HCT116 (cell line): ENCODE measurements around the gene GPSM3. TPM values are rescaled to one million over a fixed set of nuclear protein-coding genes. Genes with fewer than 3 reads are reported as not detected.

ENCODE experiments used
- ATAC-seq: fragments of 200-7000 bp; cut with Tn5 transposase; 2 replicates; pipeline ENCODE4 v1.9.1; 2020; ENCODE audit warnings: mild to moderate bottlenecking, moderate library complexity
- BruUV-seq: library from RNA; stranded (reverse); fragments of 400-500 nt; replicated peaks from 2 replicates; lab custom pipeline; 2021; lab: Mats Ljungman, UMichigan
- CTCF ChIA-PET: fragments of 300-600 bp; sonication (Branson Sonifier 250); formaldehyde crosslinking; loops from one replicate; lab custom pipeline; 2021; ENCODE audit warnings: antibody characterized with exemption; lab: Charles Lee
- POLR2A ChIA-PET: fragments of 300-600, 350-600 bp; sonication (Branson Sonifier 250); formaldehyde crosslinking; loops from one replicate; lab custom pipeline; 2021; ENCODE audit warnings: antibody characterized with exemption; lab: Charles Lee
- RAD21 ChIA-PET, 2 experiments: fragments of 300-600 bp; sonication (Branson Sonifier 250); formaldehyde crosslinking; loops; one replicate each; lab custom pipeline; 2023; ENCODE audit warnings: low total read pairs in 2 of 2; ENCODE audit not compliant: uncharacterized antibody in 2 of 2, unreplicated experiment in 2 of 2, low non-redundant PET in 1 of 2; lab: Charles Lee
- DNase-seq: peaks from one replicate; pipeline ENCODE4 v3.0.0-alpha.2; 2010; ENCODE audit warnings: low read depth, low spot score
- H2AFZ ChIP-seq: fragments of 200-600 bp; shearing (Covaris generic), sonication (generic); 2 replicates; pipeline ENCODE4 v1.6.1; 2017; ENCODE audit warnings: low read depth, mixed run types, mixed read lengths, antibody characterized with exemption, low read length; ENCODE audit not compliant: poor library complexity, severe bottlenecking
- H3K27ac ChIP-seq: 2 replicates; pipeline ENCODE4 v1.5.1; 2012; ENCODE audit warnings: low read depth, low read length
- H3K27me3 ChIP-seq: fragments of 200-600 bp; sonication (generic); 2 replicates; pipeline ENCODE4 v1.6.1; 2016; ENCODE audit warnings: mixed run types, low read length, mixed read lengths; ENCODE audit not compliant: insufficient read depth
- H3K36me3 ChIP-seq, 2 experiments: fragments of 200-500 bp in 1 of 2; fragments of 200-600 bp in 1 of 2; sonication (Bioruptor generic) in 1 of 2; sonication (generic) in 1 of 2; 2 replicates each; pipeline versions ENCODE4 v1.5.1 to v1.6.1; 2014 to 2016; ENCODE audit warnings: low read length in 2 of 2, inconsistent platforms in 1 of 2, mixed read lengths in 1 of 2, mixed run types in 1 of 2; ENCODE audit not compliant: insufficient read depth in 2 of 2, control insufficient read depth in 1 of 2
- H3K4me1 ChIP-seq, 2 experiments: fragments of 200-600 bp in 1 of 2; sonication (generic) in 1 of 2; 2 replicates each; pipeline versions ENCODE4 v1.5.1 to v1.6.1; 2012 to 2017; ENCODE audit warnings: low read length in 2 of 2, inconsistent platforms in 1 of 2, mild to moderate bottlenecking in 1 of 2, mixed read lengths in 1 of 2, mixed run types in 1 of 2, moderate library complexity in 1 of 2; ENCODE audit not compliant: insufficient read depth in 2 of 2, control insufficient read depth in 1 of 2
- H3K4me2 ChIP-seq: fragments of 200-600 bp; sonication (generic); 2 replicates; pipeline ENCODE4 v1.6.1; 2017; ENCODE audit warnings: mixed run types, low read length, mixed read lengths
- H3K4me3 ChIP-seq, 2 experiments: fragments of 200-600 bp in 1 of 2; sonication (generic) in 1 of 2; replicated peaks in 1 of 2; 2 replicates each; pipeline ENCODE4 v1.5.1; 2011 to 2016; ENCODE audit warnings: low read length in 2 of 2, control low read depth in 1 of 2, low read depth in 1 of 2, mild to moderate bottlenecking in 1 of 2, mixed read lengths in 1 of 2, mixed run types in 1 of 2
- H3K79me2 ChIP-seq: fragments of 200-600 bp; sonication (generic); 2 replicates; pipeline ENCODE4 v1.6.1; 2017; ENCODE audit warnings: mild to moderate bottlenecking, mixed run types, low read length, moderate library complexity, mixed read lengths; ENCODE audit not compliant: insufficient read depth
- H3K9ac ChIP-seq: fragments of 200-600 bp; sonication (generic); 2 replicates; pipeline ENCODE4 v1.6.1; 2016; ENCODE audit warnings: low read length, mixed read lengths
- H3K9me2 ChIP-seq: fragments of 200-600 bp; sonication (generic), shearing (Covaris generic); 2 replicates; pipeline ENCODE4 v1.6.1; 2017; ENCODE audit warnings: mixed run types, mild to moderate bottlenecking, moderate library complexity; ENCODE audit not compliant: insufficient read depth
- H3K9me3 ChIP-seq, 2 experiments: fragments of 200-500 bp in 1 of 2; fragments of 200-600 bp in 1 of 2; sonication (Bioruptor generic) in 1 of 2; sonication (generic) in 1 of 2; 2 replicates each; pipeline ENCODE4 v1.6.1; 2014 to 2017; ENCODE audit warnings: low read length in 2 of 2, mixed read lengths in 2 of 2, inconsistent platforms in 1 of 2, low read depth in 1 of 2, mild to moderate bottlenecking in 1 of 2, mixed run types in 1 of 2, moderate library complexity in 1 of 2; ENCODE audit not compliant: control insufficient read depth in 1 of 2, insufficient read depth in 1 of 2
- H4K20me1 ChIP-seq: fragments of 200-600 bp; sonication (generic), shearing (Covaris generic); 2 replicates; pipeline ENCODE4 v1.6.1; 2017; ENCODE audit warnings: mixed run types, mild to moderate bottlenecking, moderate library complexity; ENCODE audit not compliant: insufficient read depth
- CBX3 ChIP-seq: IDR thresholded peaks from 2 replicates; pipeline ENCODE4 v1.6.1; 2012; ENCODE audit warnings: low read depth
- CEBPB ChIP-seq: IDR thresholded peaks from 2 replicates; pipeline ENCODE4 v1.6.1; 2012; ENCODE audit warnings: low read depth
- EGR1 ChIP-seq: IDR thresholded peaks from 2 replicates; pipeline ENCODE4 v1.6.1; 2012; ENCODE audit warnings: low read depth
- EZH2 ChIP-seq: fragments of 200-600 bp; sonication (generic); IDR thresholded peaks from 2 replicates; pipeline ENCODE4 v1.6.1; 2017; ENCODE audit warnings: antibody characterized with exemption, mixed run types
- EZH2phosphoT487 ChIP-seq: fragments of 200-600 bp; IDR thresholded peaks from 2 replicates; pipeline ENCODE4 v1.6.1; 2018; ENCODE audit warnings: antibody characterized with exemption, borderline replicate concordance
- FOSL1 ChIP-seq: IDR thresholded peaks from 2 replicates; pipeline ENCODE4 v1.6.1; 2012; ENCODE audit warnings: low read depth
- JUND ChIP-seq: IDR thresholded peaks from 2 replicates; pipeline ENCODE4 v1.6.1; 2012
- MAX ChIP-seq: IDR thresholded peaks from 2 replicates; pipeline ENCODE4 v1.6.1; 2012
- POLR2A ChIP-seq: IDR thresholded peaks from 2 replicates; pipeline ENCODE4 v1.7.0; 2011; ENCODE audit warnings: borderline replicate concordance; ENCODE audit not compliant: insufficient read depth, insufficient read length; ENCODE audit errors: extremely low read depth
- POLR2AphosphoS5 ChIP-seq: IDR thresholded peaks from 2 replicates; pipeline ENCODE4 v1.6.1; 2011; ENCODE audit warnings: mild to moderate bottlenecking, low read depth, low read length, moderate library complexity
- RAD21 ChIP-seq: IDR thresholded peaks from 2 replicates; pipeline ENCODE4 v1.6.1; 2012; ENCODE audit warnings: low read depth, mild to moderate bottlenecking
- SP1 ChIP-seq: IDR thresholded peaks from 2 replicates; pipeline ENCODE4 v1.6.1; 2012; ENCODE audit warnings: low read depth
- TCF7L2 ChIP-seq: IDR thresholded peaks from 2 replicates; pipeline ENCODE4 v1.7.0; 2011; ENCODE audit warnings: borderline replicate concordance, inconsistent platforms; ENCODE audit not compliant: insufficient read depth, insufficient read length; ENCODE audit errors: extremely low read depth
- YY1 ChIP-seq: IDR thresholded peaks from 2 replicates; pipeline ENCODE4 v1.6.1; 2011; ENCODE audit warnings: low read length, low read depth, moderate library complexity, mild to moderate bottlenecking; ENCODE audit not compliant: insufficient replicate concordance; ENCODE audit errors: extremely low read depth
- ZBTB33 ChIP-seq: IDR thresholded peaks from 2 replicates; pipeline ENCODE4 v1.6.1; 2011; ENCODE audit warnings: mild to moderate bottlenecking, low read length, moderate library complexity; ENCODE audit not compliant: insufficient replicate concordance; ENCODE audit errors: extremely low read depth
- ZFX ChIP-seq: fragments of 450-650 bp; IDR thresholded peaks from 2 replicates; pipeline ENCODE4 v1.6.1; 2017
- intact Hi-C: fragments of 100-400 bp; cut with micrococcal nuclease; formaldehyde crosslinking; loops from 2 replicates; pipeline ENCODE4 v1.10.0; 2022
- total RNA-seq: library from RNA; stranded (reverse); gene quantifications from one replicate; pipeline ENCODE4 v1.2.1, GENCODE V29; 2021; ENCODE audit not compliant: unreplicated experiment
- TF ChIP-seq, protein P1 (sequence below): IDR thresholded peaks from 2 replicates; pipeline ENCODE4 v1.6.1; 2012; ENCODE audit warnings: low read depth

The GPSM3 gene
- total RNA-seq, 1 experiment from 2014 or later, result 1.2 TPM

DNA sequence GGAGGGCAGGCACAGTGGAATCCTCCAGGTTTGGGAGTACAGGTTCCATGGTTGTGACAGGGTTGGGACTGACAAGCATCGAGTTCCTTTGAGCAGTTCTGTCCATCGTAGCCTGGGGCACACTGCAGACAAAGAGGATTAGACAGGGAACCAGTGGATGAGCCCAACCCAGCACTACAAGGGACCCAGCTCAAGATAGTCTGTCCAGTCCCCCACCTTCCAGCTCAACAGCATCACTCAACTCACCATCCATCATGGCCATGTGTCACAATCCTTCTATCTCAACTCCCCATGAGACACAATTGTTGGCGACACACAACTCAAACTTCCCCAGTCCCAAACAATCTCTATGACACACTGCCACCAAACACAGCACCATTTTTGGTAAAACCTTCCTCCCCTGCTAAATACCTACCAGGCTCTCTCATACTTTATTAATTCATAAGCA, 11.8 kb upstream of the GPSM3 start:
- no peaks in the 10 kb centered on the region for H4K20me1 ChIP-seq
- H3K4me1 ChIP-seq, result no peaks in the 10 kb centered on the region
- no TSS peak for BruUV-seq
- no peak overlapping the region for H2AFZ ChIP-seq
- H3K9me2 ChIP-seq, result no peaks in the 10 kb centered on the region
- ChIA-PET POLR2A (interaction anchor here (0.8 kb wide), 1 partner anchor 9 kb away, joined by 4 read pairs; no protein-coding TSS in a partner anchor), CTCF (no interaction called here), RAD21 (no interaction called here)
- DNase-seq (no peak), ATAC-seq (no peak)
- no peak overlapping the region for H3K4me2 ChIP-seq
- 0 out of 2 replicates have a peak, but pooled peaks cover 3% of the 10 kb centered on the region for H3K27me3 ChIP-seq
- H3K4me3 ChIP-seq, result no peak overlapping the region
- H3K36me3 ChIP-seq, result no peaks in the 10 kb centered on the region
- intact Hi-C loops, result no loop called here
- H3K79me2 ChIP-seq, result no peaks in the 10 kb centered on the region
- H3K9me3 ChIP-seq, result no peaks in the 10 kb centered on the region
- H3K9ac ChIP-seq, result no peak overlapping the region
- TF ChIP-seq YY1 (no peak), POLR2A (no peak), ZFX (no peak), RAD21 (no peak), CEBPB (no peak), FOSL1 (no peak), CBX3 (no peak), SP1 (no peak), ZBTB33 (no peak), EGR1 (no peak), EZH2phosphoT487 (no peak), MAX (no peak), TCF7L2 (no peak), POLR2AphosphoS5 (no peak), EZH2 (no peak), JUND (no peak)
- TF ChIP-seq, protein P1, sequence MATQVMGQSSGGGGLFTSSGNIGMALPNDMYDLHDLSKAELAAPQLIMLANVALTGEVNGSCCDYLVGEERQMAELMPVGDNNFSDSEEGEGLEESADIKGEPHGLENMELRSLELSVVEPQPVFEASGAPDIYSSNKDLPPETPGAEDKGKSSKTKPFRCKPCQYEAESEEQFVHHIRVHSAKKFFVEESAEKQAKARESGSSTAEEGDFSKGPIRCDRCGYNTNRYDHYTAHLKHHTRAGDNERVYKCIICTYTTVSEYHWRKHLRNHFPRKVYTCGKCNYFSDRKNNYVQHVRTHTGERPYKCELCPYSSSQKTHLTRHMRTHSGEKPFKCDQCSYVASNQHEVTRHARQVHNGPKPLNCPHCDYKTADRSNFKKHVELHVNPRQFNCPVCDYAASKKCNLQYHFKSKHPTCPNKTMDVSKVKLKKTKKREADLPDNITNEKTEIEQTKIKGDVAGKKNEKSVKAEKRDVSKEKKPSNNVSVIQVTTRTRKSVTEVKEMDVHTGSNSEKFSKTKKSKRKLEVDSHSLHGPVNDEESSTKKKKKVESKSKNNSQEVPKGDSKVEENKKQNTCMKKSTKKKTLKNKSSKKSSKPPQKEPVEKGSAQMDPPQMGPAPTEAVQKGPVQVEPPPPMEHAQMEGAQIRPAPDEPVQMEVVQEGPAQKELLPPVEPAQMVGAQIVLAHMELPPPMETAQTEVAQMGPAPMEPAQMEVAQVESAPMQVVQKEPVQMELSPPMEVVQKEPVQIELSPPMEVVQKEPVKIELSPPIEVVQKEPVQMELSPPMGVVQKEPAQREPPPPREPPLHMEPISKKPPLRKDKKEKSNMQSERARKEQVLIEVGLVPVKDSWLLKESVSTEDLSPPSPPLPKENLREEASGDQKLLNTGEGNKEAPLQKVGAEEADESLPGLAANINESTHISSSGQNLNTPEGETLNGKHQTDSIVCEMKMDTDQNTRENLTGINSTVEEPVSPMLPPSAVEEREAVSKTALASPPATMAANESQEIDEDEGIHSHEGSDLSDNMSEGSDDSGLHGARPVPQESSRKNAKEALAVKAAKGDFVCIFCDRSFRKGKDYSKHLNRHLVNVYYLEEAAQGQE, result no peak
- H3K27ac ChIP-seq, result no peak overlapping the region
